ENCODE measurements around the gene UBE2M. TPM values are rescaled to one million over a fixed set of nuclear protein-coding genes. Genes with fewer than 3 reads are reported as not detected.
A peak's percentile ranks its signal among the peaks of the same experiment; 100 is the strongest.

UBE2M gene
- polyA plus RNA-seq, 1 of the 3 experiments (the other 2 are of a cell fraction), result 135 TPM

DNA sequence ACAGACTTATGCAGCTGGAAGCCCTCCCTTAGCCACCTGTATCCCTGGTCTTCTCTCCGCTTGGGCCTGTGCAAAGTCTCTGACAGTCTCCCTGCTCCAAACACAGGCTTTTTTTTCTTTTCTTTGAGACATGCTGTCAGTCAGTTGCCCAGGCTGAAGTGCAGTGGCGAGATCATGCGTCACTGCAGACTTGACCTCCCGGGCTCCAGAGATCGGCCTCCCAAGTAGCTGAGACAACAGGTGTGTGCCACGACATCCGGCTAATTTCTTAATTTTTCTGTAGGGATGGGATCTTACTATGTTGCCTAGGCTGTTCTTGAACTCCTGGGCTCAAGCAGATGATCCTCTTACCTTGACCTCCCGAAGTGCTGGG is 13.2 kb upstream of the UBE2M start:
- Histone ChIP-seq H3K4me1 (ENCODE audit: control insufficient read depth in 1 of 2, insufficient read depth in 2 of 2, low read depth in 1 of 2, low read length in 1 of 2) (peaks cover 4 to 22% of the 10 kb centered on the region in 2 experiments; a peak in 2 of 4 replicates), H3K36me3 (replicated peaks in 1 of 2; ENCODE audit: control insufficient read depth in 1 of 2, insufficient read depth in 2 of 2, low read length in 1 of 2) (peaks cover 9 to 33% of the 10 kb centered on the region in 2 experiments), H4K20me1 (ENCODE audit: insufficient read depth) (no peaks in the 10 kb centered on the region), H3K9ac (no peak overlapping the region), H2AFZ (ENCODE audit: low read depth) (no peak overlapping the region), H3K9me3 (no peaks in the 10 kb centered on the region), H3K4me3 (ENCODE audit: low read depth in 2 of 2, low read length in 1 of 2) (peak overlapping the region in 1 of 2 experiments; percentile 64; a peak in 1 of 4 replicates), H3K4me2 (peak overlapping the region; percentile 84), H3K27ac (ENCODE audit: low read depth in 2 of 2, low read length in 1 of 2) (no peak overlapping the region; a peak in 1 of 4 replicates), H3K79me2 (ENCODE audit: insufficient read depth) (peaks cover 19% of the 10 kb centered on the region; the same call in 1 of the 2 replicates), H3F3A (replicated peaks; ENCODE audit: insufficient read depth) (peaks cover 24% of the 10 kb centered on the region), H3K27me3 (ENCODE audit: insufficient read depth) (no peaks in the 10 kb centered on the region), H3K9me2 (no peaks in the 10 kb centered on the region)
- WGBS (ENCODE audit: low lambda C conversion rate), result 92% methylated on average over 8 of the region's 8 CpGs
- ChIA-PET CTCF (interaction anchor here (1.0 to 1.6 kb wide), 2 partner anchors 52 to 53 kb away, joined by 6 to 7 read pairs; partner anchors contain the start of gene ZBTB45), POLR2A (interaction anchor here (0.8 to 2.3 kb wide), 4 partner anchors 9 to 52 kb away, joined by 3 to 15 read pairs (median 7); partner anchors contain the start of genes CHMP2A, UBE2M and ZBTB45)
- DNase-seq, result no peak
- TF ChIP-seq TEAD4 (IDR thresholded peaks at IDR 0.05; ENCODE audit: borderline replicate concordance, insufficient read depth) (no peak), RAD21 (IDR thresholded peaks at IDR 0.05; ENCODE audit: low read length) (no peak), TAF1 (IDR thresholded peaks at IDR 0.05; ENCODE audit: borderline replicate concordance, low read depth, low read length) (no peak), YY1 (IDR thresholded peaks at IDR 0.05; ENCODE audit: low read depth) (no peak), MAX (IDR thresholded peaks at IDR 0.05; ENCODE audit: low read depth) (no peak), RFX5 (IDR thresholded peaks at IDR 0.05; ENCODE audit: low read length) (no peak), SMC3 (IDR thresholded peaks at IDR 0.05; ENCODE audit: low read depth, low read length) (no peak), RCOR1 (IDR thresholded peaks at IDR 0.05; ENCODE audit: low read length) (no peak), GATA2 (CRISPR knock-in tag; IDR thresholded peaks at IDR 0.05) (no peak), SIN3A (IDR thresholded peaks at IDR 0.05; ENCODE audit: borderline replicate concordance, low read depth, low read length) (no peak), RXRA (IDR thresholded peaks at IDR 0.05; ENCODE audit: borderline replicate concordance, low read depth) (no peak)
- TF ChIP-seq, protein P1, sequence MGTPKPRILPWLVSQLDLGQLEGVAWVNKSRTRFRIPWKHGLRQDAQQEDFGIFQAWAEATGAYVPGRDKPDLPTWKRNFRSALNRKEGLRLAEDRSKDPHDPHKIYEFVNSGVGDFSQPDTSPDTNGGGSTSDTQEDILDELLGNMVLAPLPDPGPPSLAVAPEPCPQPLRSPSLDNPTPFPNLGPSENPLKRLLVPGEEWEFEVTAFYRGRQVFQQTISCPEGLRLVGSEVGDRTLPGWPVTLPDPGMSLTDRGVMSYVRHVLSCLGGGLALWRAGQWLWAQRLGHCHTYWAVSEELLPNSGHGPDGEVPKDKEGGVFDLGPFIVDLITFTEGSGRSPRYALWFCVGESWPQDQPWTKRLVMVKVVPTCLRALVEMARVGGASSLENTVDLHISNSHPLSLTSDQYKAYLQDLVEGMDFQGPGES (IDR thresholded peaks at IDR 0.05; ENCODE audit: low read depth, low read length), result no peak

- Histone ChIP-seq H3F3A (replicated peaks; ENCODE audit: insufficient read depth) (peaks cover 24% of the 10 kb centered on the region), H3K4me3 (ENCODE audit: low read depth in 2 of 2, low read length in 1 of 2) (no peak overlapping the region), H3K9ac (no peak overlapping the region), H4K20me1 (ENCODE audit: insufficient read depth) (no peaks in the 10 kb centered on the region), H3K4me2 (no peak overlapping the region), H3K9me2 (no peaks in the 10 kb centered on the region), H3K4me1 (ENCODE audit: control insufficient read depth in 1 of 2, insufficient read depth in 2 of 2, low read depth in 1 of 2, low read length in 1 of 2) (peaks cover 4 to 20% of the 10 kb centered on the region in 2 experiments; a peak in 2 of 4 replicates), H3K36me3 (replicated peaks in 1 of 2; ENCODE audit: control insufficient read depth in 1 of 2, insufficient read depth in 2 of 2, low read length in 1 of 2) (peaks cover 15 to 33% of the 10 kb centered on the region in 2 experiments), H3K27me3 (ENCODE audit: insufficient read depth) (no peaks in the 10 kb centered on the region), H2AFZ (ENCODE audit: low read depth) (no peak overlapping the region), H3K79me2 (ENCODE audit: insufficient read depth) (peaks cover 15% of the 10 kb centered on the region; the same call in 1 of the 2 replicates), H3K9me3 (no peaks in the 10 kb centered on the region), H3K27ac (ENCODE audit: low read depth in 2 of 2, low read length in 1 of 2) (no peak overlapping the region)
- ChIA-PET POLR2A (interaction anchor here (0.8 to 2.3 kb wide), 3 partner anchors 8 to 16 kb away, joined by 3 to 15 read pairs (median 3); partner anchors contain the start of genes CHMP2A and UBE2M), CTCF (interaction anchor here (1.6 kb wide), 1 partner anchor 51 kb away, joined by 6 read pairs; the partner anchor contains the start of gene ZBTB45)
- DNase-seq, result no peak
- 90% methylated on average over 13 of the region's 25 CpGs for WGBS (ENCODE audit: low lambda C conversion rate)
- TF ChIP-seq NRF1 (IDR thresholded peaks at IDR 0.05; ENCODE audit: low read depth, low read length) (no peak), TAF1 (IDR thresholded peaks at IDR 0.05; ENCODE audit: borderline replicate concordance, low read depth, low read length) (no peak), USF2 (IDR thresholded peaks at IDR 0.05; ENCODE audit: borderline replicate concordance, low read depth, low read length) (no peak), SMC3 (IDR thresholded peaks at IDR 0.05; ENCODE audit: low read depth, low read length) (no peak), RFX5 (IDR thresholded peaks at IDR 0.05; ENCODE audit: low read length) (no peak), EZH2phosphoT487 (IDR thresholded peaks at IDR 0.05; ENCODE audit: borderline replicate concordance, low read depth) (no peak)
These were observed 12.6 kb upstream of the UBE2M start for GRCh38 chr19:58570770-58571574.
